GM18873 (cell line): ENCODE results near the gene NME1.
A peak's percentile ranks its signal among the peaks of the same experiment; 100 is the strongest.
"Not testable (repeated sequence)": the region's sequence is repeated elsewhere in the genome, so short reads cannot be mapped to it uniquely, and the experiment has no call there.

Experiments used
- ATAC-seq: cut with Tn5 transposase; IDR thresholded peaks from one replicate; pipeline ENCODE4 v1.9.1; 2021; ENCODE audit warnings: mild to moderate bottlenecking, moderate library complexity, moderate number of reproducible peaks; ENCODE audit not compliant: unreplicated experiment, low FRiP score

The NME1 gene

GRCh38 chr17:51153210-51154072 is at the start of gene NME1:
Gene NME1 (plus strand): TSS chr17:51153559. CDS start chr17:51155655, 2,096 bp downstream.
- ATAC-seq, result peak; percentile 91

- no peak for ATAC-seq
These were observed 45.6 kb upstream of the NME1 start for GRCh38 chr17:51107778-51108177.

GRCh38 chr17:51112303-51113222 is 40.8 kb upstream of the NME1 start:
- ATAC-seq, result not testable (repeated sequence)

GRCh38 chr17:51115179-51115578 is 38.2 kb upstream of the NME1 start:
- ATAC-seq, result no peak

GRCh38 chr17:51118330-51119195 is 34.8 kb upstream of the NME1 start:
- ATAC-seq, result no peak

GRCh38 chr17:51119415-51120356 is 33.7 kb upstream of the NME1 start:
- peak; percentile 25 for ATAC-seq

GRCh38 chr17:51120357-51120738 is 33.0 kb upstream of the NME1 start:
- peak; percentile 25 for ATAC-seq

GRCh38 chr17:51120739-51121619 is 32.4 kb upstream of the NME1 start, which contains the start of gene SPAG9:
Gene SPAG9 (minus strand): TSS chr17:51120868. CDS start chr17:51120656, 212 bp downstream.
- ATAC-seq, result peak; percentile 39

GRCh38 chr17:51121620-51122472 is 31.5 kb upstream of the NME1 start:
- no peak for ATAC-seq

- not testable (repeated sequence) for ATAC-seq
These were observed 30.8 kb upstream of the NME1 start for GRCh38 chr17:51122473-51123115.

GRCh38 chr17:51124640-51125503 is 28.5 kb upstream of the NME1 start:
- ATAC-seq, result no peak

- ATAC-seq, result no peak
These were observed 25.3 kb upstream of the NME1 start for GRCh38 chr17:51128076-51128475.

GRCh38 chr17:51132964-51133319 is 20.4 kb upstream of the NME1 start:
- no peak for ATAC-seq

- ATAC-seq, result no peak
These were observed 20.0 kb upstream of the NME1 start for GRCh38 chr17:51133365-51133764.

- ATAC-seq, result no peak
These were observed 17.4 kb upstream of the NME1 start for GRCh38 chr17:51135956-51136355.

- ATAC-seq, result no peak
These were observed 10.8 kb upstream of the NME1 start for GRCh38 chr17:51142597-51142996.
